ENCODE data around the gene ALDOB. TPM values are rescaled to one million over a fixed set of nuclear protein-coding genes. Genes with fewer than 3 reads are reported as not detected.
A peak's percentile ranks its signal among the peaks of the same experiment; 100 is the strongest.
"Not testable (repeated sequence)": the region's sequence is repeated elsewhere in the genome, so short reads cannot be mapped to it uniquely, and the experiment has no call there.

The ALDOB gene
- total RNA-seq, 4 donors from 2014 or later: not detected

GRCh38 chr9:101387871-101388506 lies 47.6 kb downstream of the ALDOB start:
- Histone ChIP-seq H3K4me3 (replicated peaks in 1 of 3) (no peak overlapping the region), H3K36me3 (peaks cover 10 to 16% of the 10 kb centered on the region in 2 donors), H3K4me1 (no peaks in the 10 kb centered on the region), H3K27me3 (no peaks in the 10 kb centered on the region), H3K9me3 (no peaks in the 10 kb centered on the region), H3K27ac (no peak overlapping the region)
- intact Hi-C loops (cut with DNase I): no loop called here
- DNase-seq: no peak
- 57 to 58% methylated on average over 6 of the region's 6 CpGs for WGBS, 2 donors
- TF ChIP-seq POLR2A (IDR thresholded peaks at IDR 0.05) (no peak), CTCF (IDR thresholded peaks at IDR 0.05) (peak in 3 of 6 experiments; percentile 36 to 48 (median 41))

DNA sequence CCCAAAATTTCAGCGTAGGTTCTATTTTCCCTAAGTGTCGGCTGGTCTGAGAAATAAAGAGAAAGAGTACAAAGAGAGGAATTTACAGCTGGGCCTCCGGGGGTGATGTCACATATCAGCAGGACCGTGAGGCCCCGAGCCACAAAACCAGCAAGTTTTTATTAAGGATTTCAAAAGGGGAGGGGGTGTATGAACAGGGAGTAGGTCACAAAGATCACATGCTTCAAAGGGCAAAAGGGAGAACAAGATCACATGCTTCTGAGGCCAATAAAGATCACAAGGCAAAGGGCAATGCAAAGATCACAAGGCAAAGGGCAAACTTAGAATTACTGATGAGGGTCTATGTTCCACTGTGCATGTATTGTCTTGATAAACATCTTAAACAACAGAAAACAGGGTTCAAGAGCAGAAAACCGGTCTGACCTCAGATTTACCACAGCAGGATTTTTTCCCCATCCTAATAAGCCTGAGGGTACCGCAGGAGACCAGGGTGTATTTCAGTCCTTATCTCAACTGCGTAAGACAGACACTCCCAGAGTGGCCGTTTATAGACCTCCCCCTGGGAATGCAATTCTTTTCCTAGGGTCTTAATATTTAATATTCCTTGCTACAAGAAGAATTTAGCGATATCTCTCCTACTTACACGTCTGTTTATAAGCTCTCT lies 50.6 kb downstream of the ALDOB start, which contains the start of gene BAAT:
Gene BAAT (minus strand): TSS at position 134 of the 664 bp plus-strand sequence. CDS start 13,602 bp downstream, outside the sequence.
- H3K27ac ChIP-seq; H3K9me3 ChIP-seq; DNase-seq; intact Hi-C loops (cut with DNase I); H3K4me1 ChIP-seq; H3K27me3 ChIP-seq; H3K4me3 ChIP-seq (replicated peaks in 1 of 3): not testable (repeated sequence)
- WGBS, 2 donors: 94 to 95% methylated on average over 11 of the region's 11 CpGs
- peaks cover 9 to 13% of the 10 kb centered on the region in 2 donors for H3K36me3 ChIP-seq

DNA sequence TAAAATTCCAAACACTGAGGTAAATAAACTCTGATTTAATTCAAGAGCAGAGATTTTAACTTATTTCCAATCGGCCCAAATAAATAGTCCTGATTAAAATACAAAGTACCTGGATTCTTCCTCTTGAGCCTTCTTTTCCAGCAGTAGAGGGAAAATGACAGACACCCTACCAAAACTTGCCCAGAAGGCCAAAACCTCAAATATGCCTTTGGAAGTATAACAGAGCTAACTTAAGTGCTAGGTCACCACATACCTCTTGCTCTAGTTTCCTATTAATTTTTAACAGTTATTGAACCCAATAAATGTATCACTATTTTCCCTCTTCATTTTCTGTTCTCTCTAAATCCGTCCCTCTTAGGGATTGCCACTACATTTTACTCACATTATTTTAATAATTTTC lies 52.2 kb downstream of the ALDOB start:
- Histone ChIP-seq H3K27me3 (no peaks in the 10 kb centered on the region), H3K36me3 (peaks cover 0 to 2% of the 10 kb centered on the region in 2 donors), H3K9me3 (no peaks in the 10 kb centered on the region), H3K4me1 (no peaks in the 10 kb centered on the region), H3K4me3 (replicated peaks in 1 of 3) (no peak overlapping the region), H3K27ac (no peak overlapping the region)
- 92 to 97% methylated on average over 2 of the region's 2 CpGs for WGBS, 2 donors
- no peak for DNase-seq
- TF ChIP-seq CTCF (IDR thresholded peaks at IDR 0.05) (no peak), POLR2A (IDR thresholded peaks at IDR 0.05) (no peak)
- intact Hi-C loops (cut with DNase I): no loop called here

DNA sequence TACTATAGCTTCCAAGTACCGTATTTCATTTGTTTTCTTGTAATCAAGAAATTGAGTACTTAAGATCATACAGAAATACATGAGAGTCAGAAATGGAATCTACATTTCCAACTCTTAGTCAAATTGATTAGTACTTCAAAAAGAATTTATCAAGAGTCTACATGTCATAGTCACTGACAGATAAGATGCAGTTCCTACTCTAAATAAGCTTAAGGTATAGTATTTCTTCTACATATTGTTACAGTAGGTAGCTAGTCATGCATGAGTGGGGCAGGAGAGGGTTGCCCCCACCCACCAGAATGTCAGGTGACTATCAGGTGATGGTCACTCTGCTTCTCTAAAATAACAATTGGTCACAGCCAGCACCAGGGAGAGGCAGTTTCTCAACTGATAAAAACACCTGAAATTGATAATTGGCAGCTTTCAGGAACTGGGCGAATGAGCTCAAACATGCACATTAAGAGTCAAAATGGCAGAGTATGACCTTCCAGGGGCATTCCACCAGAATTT lies 53.7 kb downstream of the ALDOB start:
- TF ChIP-seq CTCF (IDR thresholded peaks at IDR 0.05) (no peak), POLR2A (IDR thresholded peaks at IDR 0.05) (no peak)
- Histone ChIP-seq H3K36me3 (no peaks in the 10 kb centered on the region), H3K4me3 (replicated peaks in 1 of 3) (no peak overlapping the region), H3K9me3 (no peaks in the 10 kb centered on the region), H3K27me3 (no peaks in the 10 kb centered on the region), H3K4me1 (no peaks in the 10 kb centered on the region), H3K27ac (no peak overlapping the region)
- intact Hi-C loops (cut with DNase I): no loop called here
- WGBS, 2 donors: 78 to 80% methylated on average over 2 of the region's 2 CpGs
- no peak for DNase-seq

GRCh38 chr9:101381118-101381517 lies 54.5 kb downstream of the ALDOB start:
- DNase-seq: no peak
- no peak overlapping the region for H3K27ac ChIP-seq
- no peaks in the 10 kb centered on the region for H3K9me3 ChIP-seq
- intact Hi-C loops (cut with DNase I): no loop called here
- 93% methylated on average over 3 of the region's 3 CpGs for WGBS, 2 donors
- no peaks in the 10 kb centered on the region for H3K4me1 ChIP-seq
- no peaks in the 10 kb centered on the region for H3K27me3 ChIP-seq
- H3K36me3 ChIP-seq: no peaks in the 10 kb centered on the region
- TF ChIP-seq CTCF (IDR thresholded peaks at IDR 0.05) (no peak), POLR2A (IDR thresholded peaks at IDR 0.05) (no peak)
- no peak overlapping the region for H3K4me3 ChIP-seq (replicated peaks in 1 of 3)
